ENCODE measurements around the gene EPG5.
"Not testable (repeated sequence)": the region's sequence is repeated elsewhere in the genome, so short reads cannot be mapped to it uniquely, and the experiment has no call there.

The EPG5 gene

GRCh38 chr18:45837283-45838070 is 129.7 kb downstream of the EPG5 start:
- no peak for DNase-seq (ENCODE audit: low spot score)

GRCh38 chr18:45836242-45837205 is 130.6 kb downstream of the EPG5 start:
- no peak for DNase-seq (ENCODE audit: low spot score)

GRCh38 chr18:45835057-45835636 is 132.0 kb downstream of the EPG5 start:
- DNase-seq (ENCODE audit: low spot score), result no peak

GRCh38 chr18:45834306-45834705 is 132.8 kb downstream of the EPG5 start:
- DNase-seq (ENCODE audit: low spot score), result no peak

GRCh38 chr18:45833846-45834245 is 133.3 kb downstream of the EPG5 start:
- DNase-seq (ENCODE audit: low spot score), result no peak

GRCh38 chr18:45830917-45831316 is 136.2 kb downstream of the EPG5 start:
- DNase-seq (ENCODE audit: low spot score), result no peak

GRCh38 chr18:45829855-45830254 is 137.3 kb downstream of the EPG5 start:
- no peak for DNase-seq (ENCODE audit: low spot score)

- no peak for DNase-seq (ENCODE audit: low spot score)
Observed at GRCh38 chr18:45828917-45829811, 138.0 kb downstream of the EPG5 start.

GRCh38 chr18:45826716-45827115 is 140.4 kb downstream of the EPG5 start:
- not testable (repeated sequence) for DNase-seq (ENCODE audit: low spot score)

- DNase-seq (ENCODE audit: low spot score), result no peak
Observed at GRCh38 chr18:45826084-45826483, 141.0 kb downstream of the EPG5 start.

GRCh38 chr18:45825258-45826044 is 141.7 kb downstream of the EPG5 start, which contains the start of gene SIGLEC15:
Gene SIGLEC15 (plus strand): TSS chr18:45825675. CDS start chr18:45825729, 54 bp downstream.
- no peak for DNase-seq (ENCODE audit: low spot score)

GRCh38 chr18:45821711-45822110 is 145.4 kb downstream of the EPG5 start:
- DNase-seq (ENCODE audit: low spot score), result no peak

GRCh38 chr18:45821026-45821425 is 146.1 kb downstream of the EPG5 start:
- DNase-seq (ENCODE audit: low spot score), result no peak

GRCh38 chr18:45820106-45820745 is 146.9 kb downstream of the EPG5 start:
- DNase-seq (ENCODE audit: low spot score), result no peak

- DNase-seq (ENCODE audit: low spot score), result not testable (repeated sequence)
Observed at GRCh38 chr18:45818765-45819164, 148.4 kb downstream of the EPG5 start.

GRCh38 chr18:45817543-45817942 is 149.6 kb downstream of the EPG5 start:
- DNase-seq (ENCODE audit: low spot score), result no peak

GRCh38 chr18:45814733-45815132 is 152.4 kb downstream of the EPG5 start:
- not testable (repeated sequence) for DNase-seq (ENCODE audit: low spot score)

GRCh38 chr18:45807144-45807543 is 160.0 kb downstream of the EPG5 start:
- DNase-seq (ENCODE audit: low spot score), result not testable (repeated sequence)

- no peak for DNase-seq (ENCODE audit: low spot score)
Observed at GRCh38 chr18:45806226-45806625, 160.9 kb downstream of the EPG5 start.

GRCh38 chr18:45805551-45805950 is 161.6 kb downstream of the EPG5 start:
- DNase-seq (ENCODE audit: low spot score), result no peak
